Epidermal melanocyte (primary cell): Measurements from ENCODE around the gene CYP27C1.

Experiments
- DNase-seq: peaks from one replicate; pipeline ENCODE4 v3.0.0; 2011; ENCODE audit warnings: low spot score; ENCODE audit not compliant: insufficient read length

CYP27C1 gene

GRCh38 chr2:127154396-127154795 lies 65.7 kb downstream of the CYP27C1 start:
- DNase-seq: no peak

DNA sequence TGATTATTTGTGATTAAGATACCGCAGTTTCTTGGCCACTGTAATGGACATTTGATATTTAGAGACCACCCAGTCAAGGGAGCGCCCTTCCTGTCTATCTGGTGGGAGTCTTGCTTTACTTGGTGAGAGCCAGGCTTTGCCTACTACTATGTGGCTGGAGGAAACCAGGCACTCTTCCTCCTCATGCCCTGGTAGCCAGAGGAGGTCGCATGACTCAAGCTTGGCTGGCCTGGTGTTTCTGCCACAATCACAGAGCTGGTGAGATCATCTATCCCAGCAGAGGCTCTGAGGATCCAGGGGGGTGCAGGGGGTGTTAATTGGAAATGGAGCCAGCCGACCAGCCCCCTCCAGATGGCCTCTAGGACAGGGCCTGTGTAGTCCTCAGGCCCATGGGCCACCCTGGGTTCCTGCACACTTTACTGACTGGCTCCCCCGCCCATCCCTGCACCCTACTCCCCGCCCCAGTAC lies 66.4 kb downstream of the CYP27C1 start:
- no peak for DNase-seq

DNA sequence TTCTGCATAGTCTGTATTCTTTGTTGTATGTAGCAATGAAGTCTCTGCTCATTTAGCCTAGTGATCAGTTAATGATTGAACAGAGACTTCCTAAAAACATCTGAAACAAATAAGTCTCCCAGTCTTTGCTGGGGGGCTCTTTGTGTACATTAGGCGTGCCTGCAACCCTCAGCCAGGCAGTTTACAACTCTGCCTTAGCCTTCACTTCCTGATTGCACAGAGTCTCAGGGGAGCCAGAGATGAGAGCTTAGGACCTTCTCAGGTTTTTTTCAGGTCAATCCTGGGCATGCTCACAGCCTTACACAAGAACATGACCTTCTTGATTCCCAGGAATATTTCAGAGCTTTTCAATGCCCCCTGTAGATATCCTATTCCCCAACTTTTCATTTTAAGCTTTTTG lies 69.1 kb downstream of the CYP27C1 start:
- DNase-seq: no peak

- DNase-seq: peak; percentile 33
These were observed 70.7 kb downstream of the CYP27C1 start for GRCh38 chr2:127149384-127149783.

DNA sequence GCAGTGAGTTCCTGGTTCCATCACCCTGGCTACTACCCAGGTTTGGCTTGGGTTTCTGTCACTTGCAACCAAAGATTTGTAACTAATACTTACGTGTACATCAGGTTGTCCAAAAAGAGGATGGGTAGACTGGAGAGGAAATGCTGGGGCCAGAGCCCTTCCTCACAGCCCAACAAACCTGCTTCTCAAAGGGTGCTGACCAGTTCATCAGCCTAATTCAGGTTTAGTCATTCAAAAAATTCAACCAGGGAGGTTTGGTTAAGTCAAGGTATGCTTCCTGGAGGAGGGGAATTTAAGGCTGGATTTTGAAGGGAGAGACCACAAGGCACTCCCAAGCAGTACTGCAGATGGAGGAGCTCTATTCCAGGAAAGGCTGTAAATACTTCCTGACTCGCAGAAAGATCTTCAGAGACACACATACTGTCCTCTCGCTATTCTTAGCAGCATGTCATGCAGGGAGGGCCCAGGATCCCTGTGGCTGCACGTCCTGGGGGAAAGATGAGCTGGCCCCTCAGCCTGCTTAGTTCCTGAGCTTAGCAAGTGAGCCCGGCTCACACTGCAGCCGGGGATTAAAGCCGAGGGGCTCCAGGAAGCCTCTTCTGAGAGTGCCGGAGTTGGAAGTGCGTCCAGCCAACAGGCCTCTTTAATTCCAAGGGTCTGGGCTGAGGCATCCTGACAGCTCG lies 73.1 kb downstream of the CYP27C1 start:
- no peak for DNase-seq

GRCh38 chr2:127146071-127146725 lies 73.9 kb downstream of the CYP27C1 start:
- DNase-seq: no peak

DNA sequence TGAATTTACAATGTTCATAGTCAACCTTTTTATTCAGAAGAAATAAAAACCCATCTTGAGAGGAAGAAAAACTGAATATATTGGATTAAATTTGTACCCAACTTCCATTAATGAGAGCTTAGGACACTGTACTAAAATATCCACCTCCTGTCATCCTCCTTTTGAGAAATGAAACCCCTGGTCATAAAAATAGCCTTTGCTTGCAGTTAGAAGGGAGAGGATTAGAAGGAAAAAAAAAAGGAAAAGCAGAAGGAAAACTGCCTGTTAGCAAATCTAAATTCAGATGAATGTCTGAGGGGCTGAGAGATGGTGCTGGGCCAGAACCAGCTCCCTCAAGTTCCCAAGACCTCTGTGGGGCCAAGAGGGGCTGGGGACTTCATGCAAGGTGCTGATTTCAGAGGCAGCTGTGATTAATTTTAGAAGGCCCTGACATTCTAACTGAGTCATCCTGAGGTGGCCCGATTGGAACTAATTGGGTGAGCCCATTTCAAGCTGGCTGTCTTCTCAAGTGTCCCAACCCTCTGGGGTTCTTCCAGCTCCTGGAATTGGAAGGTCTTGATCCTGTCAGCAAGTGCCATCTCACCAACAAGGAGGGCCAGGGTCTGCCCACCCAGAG lies 74.7 kb downstream of the CYP27C1 start:
- DNase-seq: no peak

DNA sequence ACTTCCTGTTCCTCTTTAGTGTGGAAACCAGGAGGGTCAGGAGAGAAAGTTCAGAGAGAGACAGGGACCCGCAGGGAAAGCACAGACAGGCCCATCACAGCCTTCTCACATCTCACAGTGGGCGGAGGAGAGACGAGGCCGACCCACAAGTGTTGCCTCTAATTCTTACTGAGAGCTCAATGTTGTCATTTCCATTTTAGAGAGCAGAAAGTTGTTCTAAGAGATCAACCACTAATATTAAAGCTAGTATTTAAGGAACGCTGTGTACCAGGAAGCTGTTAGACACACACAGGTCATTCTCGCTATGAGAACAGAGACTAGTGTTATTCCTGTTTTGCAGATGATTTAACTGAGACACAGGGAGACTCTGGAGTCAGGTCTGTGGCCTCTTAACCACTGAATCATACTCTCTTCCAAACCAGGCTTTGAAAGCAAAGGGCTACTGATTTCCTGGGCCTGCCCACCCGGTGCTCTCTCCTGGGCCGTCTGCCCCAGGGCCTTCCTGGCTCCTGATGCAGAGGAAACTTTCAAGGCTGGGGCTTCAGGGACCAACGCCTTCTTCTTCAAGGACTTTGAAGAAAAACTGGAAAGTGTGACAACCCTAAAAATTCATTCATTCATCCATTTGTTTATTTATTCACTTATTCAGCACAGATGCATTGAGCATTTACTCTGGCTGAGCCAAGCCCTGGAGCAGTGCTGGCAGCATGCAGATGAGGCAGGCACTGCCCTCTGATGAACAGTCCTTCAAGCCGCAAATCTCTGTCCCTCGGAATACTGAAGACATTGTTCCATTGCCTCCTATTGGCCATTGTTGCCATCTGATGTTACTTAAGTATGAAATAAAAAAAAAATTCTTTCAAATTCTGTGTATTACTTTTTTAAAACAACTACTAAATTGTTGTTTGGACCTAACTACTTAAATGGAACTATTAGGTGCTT lies 76.0 kb downstream of the CYP27C1 start:
- no peak for DNase-seq

DNA sequence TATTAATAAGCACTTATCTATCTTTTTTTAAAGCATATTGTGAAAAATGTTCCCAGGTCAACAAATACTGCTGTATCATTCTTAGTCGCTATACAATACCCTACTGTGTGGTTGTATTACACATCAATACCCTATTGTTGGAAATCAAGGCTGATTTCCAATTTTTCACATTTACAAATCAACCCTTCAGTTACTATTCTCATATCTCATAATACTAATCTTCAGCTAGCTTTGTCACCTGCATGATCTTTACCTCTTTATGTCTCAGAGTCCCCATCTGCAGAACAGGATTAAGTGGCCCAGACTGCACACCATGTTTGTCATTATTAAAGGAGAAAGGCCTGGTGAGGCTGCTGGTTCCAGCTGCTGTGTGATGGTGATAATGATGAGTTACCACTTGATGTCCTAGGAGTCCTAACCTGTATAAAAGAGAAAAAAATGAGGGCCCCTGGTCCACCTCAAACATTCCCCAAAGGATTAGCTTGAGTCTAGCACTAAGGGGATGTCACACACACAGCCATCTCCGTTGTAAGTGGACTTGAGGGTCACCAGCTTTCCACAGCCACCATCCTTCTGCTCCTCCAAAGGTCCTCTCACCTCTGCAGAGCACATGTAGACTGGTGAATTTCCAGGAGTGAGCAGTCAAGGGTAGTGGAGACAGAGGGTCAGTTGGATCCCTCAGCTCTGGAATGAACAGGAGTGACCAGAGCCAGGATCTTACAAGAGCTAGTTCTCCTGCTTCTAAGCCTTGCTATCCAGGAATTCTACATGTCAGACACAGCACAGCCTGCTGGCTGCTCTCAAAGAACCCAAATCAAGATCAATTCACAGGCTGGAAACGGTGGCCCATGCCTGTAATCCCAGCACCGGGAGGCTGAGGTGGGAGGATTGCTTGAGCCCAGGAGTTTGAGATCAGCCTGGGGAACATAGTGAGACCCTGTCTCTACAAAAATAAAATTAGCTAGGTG lies 77.2 kb downstream of the CYP27C1 start:
- no peak for DNase-seq

GRCh38 chr2:127140538-127140937 lies 79.6 kb downstream of the CYP27C1 start:
- no peak for DNase-seq

GRCh38 chr2:127139766-127140165 lies 80.3 kb downstream of the CYP27C1 start:
- no peak for DNase-seq

- DNase-seq: no peak
These were observed 81.8 kb downstream of the CYP27C1 start for GRCh38 chr2:127138281-127138680.

- DNase-seq: no peak
These were observed 82.4 kb downstream of the CYP27C1 start for GRCh38 chr2:127137741-127138140.

DNA sequence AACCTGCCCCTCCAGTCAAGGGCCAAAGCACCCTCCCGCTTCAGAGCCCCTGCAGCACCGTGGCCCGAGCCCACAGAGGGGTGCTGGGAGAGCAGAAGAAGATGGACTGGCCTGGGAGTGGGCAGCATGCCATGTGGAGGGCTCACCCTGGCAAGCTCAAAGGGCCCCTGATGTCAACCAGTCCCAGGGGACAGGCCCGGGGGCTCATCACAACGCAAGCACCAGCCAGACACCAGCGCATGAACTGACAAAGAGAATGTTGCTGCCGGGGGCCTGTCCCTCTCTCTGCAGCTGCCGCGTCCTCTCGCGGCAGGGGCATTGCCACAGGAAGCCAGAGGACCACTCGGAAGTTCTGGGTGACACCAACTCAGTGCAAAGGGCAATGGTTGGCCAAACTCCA lies 82.9 kb downstream of the CYP27C1 start:
- no peak for DNase-seq

DNA sequence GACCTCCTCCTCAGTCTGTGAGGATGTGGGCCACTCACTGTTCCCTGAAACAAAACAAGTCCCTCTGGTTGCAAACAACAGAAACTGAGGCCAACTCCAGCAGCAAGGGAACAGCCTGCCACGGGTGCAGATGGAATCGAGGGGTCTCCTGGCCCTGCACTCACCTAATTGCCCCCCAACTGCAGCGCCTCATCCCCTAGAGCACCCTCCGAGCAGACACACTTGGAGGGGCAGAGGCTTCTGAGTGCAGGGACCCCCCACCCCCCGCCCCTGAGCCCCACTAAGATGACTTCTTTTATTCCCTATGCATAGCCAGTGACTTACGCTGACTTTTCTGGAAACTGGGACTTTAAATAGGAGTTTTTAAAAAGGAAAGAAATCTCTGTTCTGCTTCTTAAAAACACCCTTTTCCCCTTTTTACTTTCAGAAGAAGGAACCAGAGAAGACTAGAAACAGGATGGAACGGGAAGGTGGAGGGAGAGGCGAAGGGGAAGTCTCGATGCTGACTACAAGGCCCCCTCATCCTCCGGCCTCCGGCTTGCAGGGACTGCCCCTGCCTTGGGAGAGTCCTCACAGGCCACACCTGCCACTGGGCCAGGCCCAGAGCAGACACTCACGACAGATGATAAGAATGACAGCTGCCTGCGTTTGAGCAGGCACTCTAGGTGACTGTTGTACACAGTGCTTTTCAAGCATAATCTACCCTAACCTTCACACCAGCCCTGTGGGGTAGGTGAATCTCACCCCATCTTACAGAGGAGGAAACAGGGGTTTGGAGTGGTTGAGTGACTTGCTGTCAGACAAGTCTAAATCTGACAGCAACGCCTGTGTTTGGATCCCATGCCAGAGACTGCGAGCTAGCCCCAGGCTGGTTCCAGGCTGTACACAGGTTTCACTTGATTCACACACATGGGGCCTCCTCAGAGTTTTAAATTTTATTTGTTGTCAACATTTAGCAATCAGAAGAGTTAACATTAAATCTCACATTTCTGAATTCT lies 85.0 kb downstream of the CYP27C1 start:
- no peak for DNase-seq

- no peak for DNase-seq
These were observed 85.9 kb downstream of the CYP27C1 start for GRCh38 chr2:127134235-127134634.
